ENCODE data around the gene CD300E.

The CD300E gene

GRCh38 chr17:74565126-74565525, 58.4 kb downstream of the CD300E start:
- DNase-seq (ENCODE audit: low read depth), result no peak
- H3K4me3 ChIP-seq (ENCODE audit: control insufficient read depth, low read depth, low read length), result no peak overlapping the region
- TF ChIP-seq CTCF (IDR thresholded peaks at IDR 0.05; ENCODE audit: control insufficient read depth, insufficient read depth, low read depth, low read length, missing control alignments), result no peak

DNA sequence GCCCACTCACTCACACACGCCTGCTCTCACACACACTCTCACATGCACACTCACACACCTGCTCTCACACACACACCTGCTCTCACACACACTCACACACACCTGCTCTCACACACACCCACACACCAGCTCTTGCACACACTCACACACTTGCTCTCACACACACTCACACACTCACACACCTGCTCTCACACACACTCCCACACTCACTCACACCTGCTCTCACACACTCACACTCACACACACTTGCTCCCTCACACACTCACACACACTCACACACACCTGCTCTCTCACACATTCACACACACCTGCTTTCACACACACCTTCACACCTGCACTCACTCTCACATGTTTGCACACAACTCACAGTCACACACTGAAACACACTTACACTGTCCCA, 60.2 kb downstream of the CD300E start:
- no peak for TF ChIP-seq CTCF (IDR thresholded peaks at IDR 0.05; ENCODE audit: control insufficient read depth, insufficient read depth, low read depth, low read length, missing control alignments)
- no peak for DNase-seq (ENCODE audit: low read depth)
- H3K4me3 ChIP-seq (ENCODE audit: control insufficient read depth, low read depth, low read length), result no peak overlapping the region

- DNase-seq (ENCODE audit: low read depth), result no peak
- H3K4me3 ChIP-seq (ENCODE audit: control insufficient read depth, low read depth, low read length), result no peak overlapping the region
- TF ChIP-seq CTCF (IDR thresholded peaks at IDR 0.05; ENCODE audit: control insufficient read depth, insufficient read depth, low read depth, low read length, missing control alignments), result no peak
These were observed 62.0 kb downstream of the CD300E start for GRCh38 chr17:74561586-74561985.

Measured in AG09309 (cell line).